Fibroblast of the aortic adventitia (primary cell): Measurements from ENCODE around the gene UNC5C. TPM values are rescaled to one million over a fixed set of nuclear protein-coding genes. Genes with fewer than 3 reads are reported as not detected.

Experiments used
- DNase-seq: peaks from one replicate; pipeline ENCODE4 v3.0.0-alpha.2; 2010; ENCODE audit warnings: low read depth
- H3K4me3 ChIP-seq: 2 replicates; pipeline ENCODE4 v1.5.1; 2011; ENCODE audit warnings: low read depth, mild to moderate bottlenecking, control low read depth, low read length, moderate library complexity
- total RNA-seq: library from RNA; depleted of rRNA; stranded (reverse); fragments of >200 nt; gene quantifications from 2 replicates; pipeline ENCODE4 v1.2.3, GENCODE V29; 2012; ENCODE audit warnings: low replicate concordance
- TF ChIP-seq, protein P1 (sequence below): IDR thresholded peaks from 2 replicates; pipeline ENCODE4 v1.5.1; 2011; ENCODE audit warnings: mild to moderate bottlenecking, low read length, control low read depth, inconsistent platforms; ENCODE audit not compliant: insufficient read depth

UNC5C gene
- total RNA-seq, 1 donor: 2.2 TPM

DNA sequence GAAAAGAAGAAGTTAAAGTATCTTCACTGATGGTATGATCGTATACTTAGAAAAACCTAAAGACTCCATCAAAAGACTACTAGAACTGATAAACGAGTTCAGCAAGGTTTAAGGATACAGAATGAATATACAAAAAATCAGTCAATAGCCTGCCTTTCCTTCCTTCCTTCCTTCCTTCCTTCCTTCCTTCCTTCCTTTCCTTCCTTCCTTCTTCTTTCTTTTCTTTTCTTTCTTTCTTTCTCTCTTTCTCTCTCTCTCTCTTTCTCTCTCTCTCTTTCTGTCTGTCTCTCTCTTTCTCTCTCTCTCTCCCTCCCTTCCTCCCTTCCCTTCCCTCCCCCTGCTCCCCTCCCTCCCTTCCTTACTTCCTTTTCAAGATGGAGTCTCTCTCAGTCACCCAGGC lies 428.3 kb downstream of the UNC5C start:
- TF ChIP-seq, protein P1, sequence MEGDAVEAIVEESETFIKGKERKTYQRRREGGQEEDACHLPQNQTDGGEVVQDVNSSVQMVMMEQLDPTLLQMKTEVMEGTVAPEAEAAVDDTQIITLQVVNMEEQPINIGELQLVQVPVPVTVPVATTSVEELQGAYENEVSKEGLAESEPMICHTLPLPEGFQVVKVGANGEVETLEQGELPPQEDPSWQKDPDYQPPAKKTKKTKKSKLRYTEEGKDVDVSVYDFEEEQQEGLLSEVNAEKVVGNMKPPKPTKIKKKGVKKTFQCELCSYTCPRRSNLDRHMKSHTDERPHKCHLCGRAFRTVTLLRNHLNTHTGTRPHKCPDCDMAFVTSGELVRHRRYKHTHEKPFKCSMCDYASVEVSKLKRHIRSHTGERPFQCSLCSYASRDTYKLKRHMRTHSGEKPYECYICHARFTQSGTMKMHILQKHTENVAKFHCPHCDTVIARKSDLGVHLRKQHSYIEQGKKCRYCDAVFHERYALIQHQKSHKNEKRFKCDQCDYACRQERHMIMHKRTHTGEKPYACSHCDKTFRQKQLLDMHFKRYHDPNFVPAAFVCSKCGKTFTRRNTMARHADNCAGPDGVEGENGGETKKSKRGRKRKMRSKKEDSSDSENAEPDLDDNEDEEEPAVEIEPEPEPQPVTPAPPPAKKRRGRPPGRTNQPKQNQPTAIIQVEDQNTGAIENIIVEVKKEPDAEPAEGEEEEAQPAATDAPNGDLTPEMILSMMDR: no peak
- no peak for DNase-seq
- no peak overlapping the region for H3K4me3 ChIP-seq

DNA sequence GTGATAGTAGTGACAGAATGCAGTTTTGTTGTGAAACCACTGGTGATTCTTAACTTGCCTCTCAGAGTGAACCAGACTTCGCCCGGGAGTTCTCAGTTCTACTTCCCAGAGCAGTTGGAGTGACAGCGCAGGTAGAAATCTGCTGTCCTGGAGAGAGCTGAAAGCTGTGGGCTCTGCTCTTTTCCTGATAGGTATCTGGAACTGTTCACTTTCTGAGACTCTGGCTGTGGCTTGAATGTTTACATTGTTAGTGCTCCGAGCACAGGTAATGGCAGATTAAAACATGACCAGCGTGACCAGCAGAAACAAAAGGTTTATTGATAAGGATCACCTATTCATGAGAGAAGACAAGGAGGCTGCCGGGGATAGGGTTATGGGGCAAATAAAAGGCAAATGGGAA lies 430.3 kb downstream of the UNC5C start:
- DNase-seq: no peak
- no peak overlapping the region for H3K4me3 ChIP-seq
- TF ChIP-seq, protein P1: no peak

DNA sequence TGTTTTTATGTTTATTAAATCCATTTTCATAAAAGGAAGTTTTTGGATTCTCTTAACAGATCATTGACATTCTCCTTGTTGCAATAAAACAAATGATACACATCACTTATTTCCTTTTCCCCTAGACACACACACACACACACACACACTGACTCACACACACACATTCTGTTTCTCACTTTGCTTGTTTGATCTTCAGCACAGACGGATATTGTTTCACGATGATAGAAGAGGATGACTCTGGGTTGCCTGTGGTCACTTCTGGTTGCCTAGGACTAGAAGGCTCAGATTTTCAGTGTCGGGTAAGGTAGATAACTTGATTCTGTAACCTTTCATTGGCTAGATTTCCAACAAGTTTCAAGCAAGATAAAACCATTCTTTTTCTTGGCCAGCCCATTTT lies 434.3 kb downstream of the UNC5C start:
- H3K4me3 ChIP-seq: no peak overlapping the region
- DNase-seq: no peak
- TF ChIP-seq, protein P1: no peak
